ENCODE measurements around the gene TERT. TPM values are rescaled to one million over a fixed set of nuclear protein-coding genes. Genes with fewer than 3 reads are reported as not detected.

TERT gene
- total RNA-seq, 1 experiment from 2014 or later = 0.80 TPM

DNA sequence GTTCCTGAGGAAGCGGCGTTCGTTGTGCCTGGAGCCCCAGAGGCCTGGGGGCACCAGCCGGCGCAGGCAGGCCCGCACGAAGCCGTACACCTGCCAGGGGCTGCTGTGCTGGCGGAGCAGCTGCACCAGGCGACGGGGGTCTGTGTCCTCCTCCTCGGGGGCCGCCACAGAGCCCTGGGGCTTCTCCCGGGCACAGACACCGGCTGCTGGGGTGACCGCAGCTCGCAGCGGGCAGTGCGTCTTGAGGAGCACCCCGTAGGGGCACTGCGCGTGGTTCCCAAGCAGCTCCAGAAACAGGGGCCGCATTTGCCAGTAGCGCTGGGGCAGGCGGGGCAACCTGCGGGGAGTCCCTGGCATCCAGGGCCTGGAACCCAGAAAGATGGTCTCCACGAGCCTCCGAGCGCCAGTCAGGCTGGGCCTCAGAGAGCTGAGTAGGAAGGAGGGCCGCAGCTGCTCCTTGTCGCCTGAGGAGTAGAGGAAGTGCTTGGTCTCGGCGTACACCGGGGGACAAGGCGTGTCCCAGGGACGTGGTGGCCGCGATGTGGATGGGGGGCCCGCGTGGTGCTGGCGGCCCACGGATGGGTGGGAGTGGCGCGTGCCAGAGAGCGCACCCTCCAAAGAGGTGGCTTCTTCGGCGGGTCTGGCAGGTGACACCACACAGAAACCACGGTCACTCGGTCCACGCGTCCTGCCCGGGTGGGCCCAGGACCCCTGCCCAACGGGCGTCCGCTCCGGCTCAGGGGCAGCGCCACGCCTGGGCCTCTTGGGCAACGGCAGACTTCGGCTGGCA, 1.3 kb downstream of the TERT start:
- H3K27me3 ChIP-seq (ENCODE audit: low read length) = no peaks in the 10 kb centered on the region
- ChIA-PET CTCF (no interaction called here), POLR2A (ENCODE audit: unreplicated experiment) (no interaction called here)
- no peaks in the 10 kb centered on the region for H3F3A ChIP-seq (ENCODE audit: low read length, unreplicated experiment)
- no peak for DNase-seq
- no peak overlapping the region for H3K4me3 ChIP-seq (ENCODE audit: low read length)
- BruUV-seq (replicated peaks) = no TSS peak
- intact Hi-C loops (cut with micrococcal nuclease) = no loop called here
- no peak for ATAC-seq
- no peaks in the 10 kb centered on the region for H3K9me3 ChIP-seq (ENCODE audit: low read length)
- no peaks in the 10 kb centered on the region for H3K9me2 ChIP-seq (replicated peaks; ENCODE audit: low read length)
- H3K27ac ChIP-seq (ENCODE audit: low read length) = no peak overlapping the region
- no peak overlapping the region for H2AFZ ChIP-seq (ENCODE audit: low read length)
- H3K79me2 ChIP-seq (ENCODE audit: low read length) = no peaks in the 10 kb centered on the region
- no peaks in the 10 kb centered on the region for H4K20me1 ChIP-seq (ENCODE audit: low read length)
- H3K4me1 ChIP-seq (ENCODE audit: insufficient read depth, low read length) = no peaks in the 10 kb centered on the region
- H3K36me3 ChIP-seq (ENCODE audit: low read depth, low read length) = no peaks in the 10 kb centered on the region
- TF ChIP-seq EZH2phosphoT487 (IDR thresholded peaks at IDR 0.05; ENCODE audit: borderline replicate concordance, low read length) (no peak), EZH2 (IDR thresholded peaks at IDR 0.05; ENCODE audit: low read length, unreplicated experiment) (no peak)
- TF ChIP-seq, protein P1, sequence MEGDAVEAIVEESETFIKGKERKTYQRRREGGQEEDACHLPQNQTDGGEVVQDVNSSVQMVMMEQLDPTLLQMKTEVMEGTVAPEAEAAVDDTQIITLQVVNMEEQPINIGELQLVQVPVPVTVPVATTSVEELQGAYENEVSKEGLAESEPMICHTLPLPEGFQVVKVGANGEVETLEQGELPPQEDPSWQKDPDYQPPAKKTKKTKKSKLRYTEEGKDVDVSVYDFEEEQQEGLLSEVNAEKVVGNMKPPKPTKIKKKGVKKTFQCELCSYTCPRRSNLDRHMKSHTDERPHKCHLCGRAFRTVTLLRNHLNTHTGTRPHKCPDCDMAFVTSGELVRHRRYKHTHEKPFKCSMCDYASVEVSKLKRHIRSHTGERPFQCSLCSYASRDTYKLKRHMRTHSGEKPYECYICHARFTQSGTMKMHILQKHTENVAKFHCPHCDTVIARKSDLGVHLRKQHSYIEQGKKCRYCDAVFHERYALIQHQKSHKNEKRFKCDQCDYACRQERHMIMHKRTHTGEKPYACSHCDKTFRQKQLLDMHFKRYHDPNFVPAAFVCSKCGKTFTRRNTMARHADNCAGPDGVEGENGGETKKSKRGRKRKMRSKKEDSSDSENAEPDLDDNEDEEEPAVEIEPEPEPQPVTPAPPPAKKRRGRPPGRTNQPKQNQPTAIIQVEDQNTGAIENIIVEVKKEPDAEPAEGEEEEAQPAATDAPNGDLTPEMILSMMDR (conservative IDR thresholded peaks at IDR 0.05; ENCODE audit: low read depth, low read length) = no peak
- no peak overlapping the region for H3K9ac ChIP-seq (ENCODE audit: low read length)
- no peak overlapping the region for H3K4me2 ChIP-seq (ENCODE audit: low read length)

DNA sequence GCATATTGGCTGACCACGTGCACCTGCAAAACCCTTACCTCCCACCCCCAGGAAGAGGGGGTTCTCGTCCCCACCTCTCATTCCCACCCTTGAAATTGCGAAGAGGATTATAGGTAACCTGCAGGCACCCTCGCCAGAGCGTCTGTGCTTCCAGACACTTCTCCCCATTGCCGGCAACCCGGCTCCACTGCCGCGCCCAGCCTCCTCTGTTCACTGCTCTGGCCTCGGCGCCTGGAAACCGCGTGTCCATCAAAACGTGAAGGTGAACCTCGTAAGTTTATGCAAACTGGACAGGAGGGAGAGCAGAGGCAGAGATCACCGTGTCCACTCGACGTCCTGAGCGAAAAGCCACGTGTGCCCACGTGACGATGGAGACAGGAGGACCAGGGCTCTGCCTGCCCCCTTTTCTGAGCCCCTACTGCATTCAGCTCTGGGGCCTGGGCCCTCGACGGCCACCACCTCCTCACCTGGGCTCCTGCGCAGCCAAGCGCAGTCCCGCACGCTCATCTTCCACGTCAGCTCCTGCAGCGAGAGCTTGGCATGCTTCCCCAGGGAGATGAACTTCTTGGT, 1.9 kb downstream of the TERT start:
- no peak overlapping the region for H3K27ac ChIP-seq (ENCODE audit: low read length)
- POLR2A ChIA-PET (ENCODE audit: unreplicated experiment) = no interaction called here
- intact Hi-C loops (cut with micrococcal nuclease) = no loop called here
- H3K4me2 ChIP-seq (ENCODE audit: low read length) = no peak overlapping the region
- H3F3A ChIP-seq (ENCODE audit: low read length, unreplicated experiment) = no peaks in the 10 kb centered on the region
- CTCF ChIA-PET = no interaction called here
- H3K4me3 ChIP-seq (ENCODE audit: low read length) = no peak overlapping the region
- H3K36me3 ChIP-seq (ENCODE audit: low read depth, low read length) = no peaks in the 10 kb centered on the region
- no peaks in the 10 kb centered on the region for H3K79me2 ChIP-seq (ENCODE audit: low read length)
- ATAC-seq (no peak), DNase-seq (no peak)
- no TSS peak for BruUV-seq (replicated peaks)
- H3K9ac ChIP-seq (ENCODE audit: low read length) = no peak overlapping the region
- no peaks in the 10 kb centered on the region for H3K27me3 ChIP-seq (ENCODE audit: low read length)
- H3K4me1 ChIP-seq (ENCODE audit: insufficient read depth, low read length) = no peaks in the 10 kb centered on the region
- H4K20me1 ChIP-seq (ENCODE audit: low read length) = no peaks in the 10 kb centered on the region
- TF ChIP-seq EZH2phosphoT487 (IDR thresholded peaks at IDR 0.05; ENCODE audit: borderline replicate concordance, low read length) (no peak), EZH2 (IDR thresholded peaks at IDR 0.05; ENCODE audit: low read length, unreplicated experiment) (no peak)
- TF ChIP-seq, protein P1 (conservative IDR thresholded peaks at IDR 0.05; ENCODE audit: low read depth, low read length) = no peak
- H3K9me2 ChIP-seq (replicated peaks; ENCODE audit: low read length) = no peaks in the 10 kb centered on the region
- no peaks in the 10 kb centered on the region for H3K9me3 ChIP-seq (ENCODE audit: low read length)
- no peak overlapping the region for H2AFZ ChIP-seq (ENCODE audit: low read length)

DNA sequence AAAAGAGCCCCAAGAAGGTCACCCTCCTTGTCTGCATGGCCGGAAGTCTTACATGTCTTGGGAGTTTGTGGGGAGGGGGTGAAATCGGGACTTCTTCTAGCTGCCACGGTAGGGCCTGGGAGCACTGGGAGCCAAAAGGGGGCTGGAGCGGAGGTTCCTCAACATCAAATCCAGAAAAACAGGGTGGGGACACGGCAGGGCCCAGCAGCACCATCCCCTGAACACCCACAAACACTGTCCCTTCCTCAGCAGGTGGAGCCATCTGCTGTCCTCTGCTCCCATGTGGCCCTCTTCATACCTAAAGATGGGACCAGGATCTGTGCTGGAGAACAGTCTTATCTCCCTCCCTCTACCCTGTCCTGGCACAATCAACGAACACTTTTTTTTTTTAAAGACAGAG, 2.7 kb downstream of the TERT start:
- Histone ChIP-seq H3K9me2 (replicated peaks; ENCODE audit: low read length) (no peaks in the 10 kb centered on the region), H3K4me3 (ENCODE audit: low read length) (no peak overlapping the region), H3K27ac (ENCODE audit: low read length) (no peak overlapping the region), H3K9ac (ENCODE audit: low read length) (no peak overlapping the region), H3K4me2 (ENCODE audit: low read length) (no peak overlapping the region), H4K20me1 (ENCODE audit: low read length) (no peaks in the 10 kb centered on the region), H2AFZ (ENCODE audit: low read length) (no peak overlapping the region), H3K27me3 (ENCODE audit: low read length) (no peaks in the 10 kb centered on the region), H3K79me2 (ENCODE audit: low read length) (no peaks in the 10 kb centered on the region), H3F3A (ENCODE audit: low read length, unreplicated experiment) (no peaks in the 10 kb centered on the region), H3K36me3 (ENCODE audit: low read depth, low read length) (no peaks in the 10 kb centered on the region), H3K4me1 (ENCODE audit: insufficient read depth, low read length) (no peaks in the 10 kb centered on the region), H3K9me3 (ENCODE audit: low read length) (no peaks in the 10 kb centered on the region)
- CTCF ChIA-PET = no interaction called here
- TF ChIP-seq EZH2 (IDR thresholded peaks at IDR 0.05; ENCODE audit: low read length, unreplicated experiment) = no peak
- ATAC-seq = no peak; the same call in 1 of the 2 replicates
- POLR2A ChIA-PET (ENCODE audit: unreplicated experiment) = no interaction called here
- intact Hi-C loops (cut with micrococcal nuclease) = no loop called here
- BruUV-seq (replicated peaks) = no TSS peak
- no peak for DNase-seq

Data from PC-3 (cell line).